Mesenchymal stem cell (in vitro differentiated cells and primary cell): ENCODE measurements around the gene ATG2A.

Source experiments
- DNase-seq: peaks from one replicate; pipeline ENCODE4 v3.0.0-alpha.2; 2013
- H2AFZ ChIP-seq: one replicate; pipeline ENCODE4 v1.6.1; 2013; ENCODE audit warnings: low read depth, mild to moderate bottlenecking, control low read depth, inconsistent platforms, low read length, moderate library complexity
- H2AK5ac ChIP-seq: 2 replicates; pipeline ENCODE4 v1.6.1; 2013; ENCODE audit warnings: low read length, moderate library complexity, mild to moderate bottlenecking, inconsistent platforms; ENCODE audit not compliant: severe bottlenecking
- H2BK120ac ChIP-seq: one replicate; pipeline ENCODE4 v1.6.1; 2013; ENCODE audit warnings: low read depth, mild to moderate bottlenecking, inconsistent platforms, low read length, moderate library complexity
- H2BK12ac ChIP-seq, 2 experiments: one replicate each; pipeline ENCODE4 v1.6.1; 2013; ENCODE audit warnings: inconsistent platforms in 2 of 2, low read length in 2 of 2, mild to moderate bottlenecking in 2 of 2, moderate library complexity in 2 of 2, control low read depth in 1 of 2
- H2BK15ac ChIP-seq: one replicate; pipeline ENCODE4 v1.6.1; 2013; ENCODE audit warnings: mild to moderate bottlenecking, low read depth, inconsistent platforms; ENCODE audit not compliant: poor library complexity, severe bottlenecking
- H2BK5ac ChIP-seq: 2 replicates; pipeline ENCODE4 v1.6.1; 2013; ENCODE audit warnings: low read depth, mild to moderate bottlenecking, low read length, control low read depth, inconsistent platforms; ENCODE audit not compliant: poor library complexity, severe bottlenecking
- H3K14ac ChIP-seq, 2 experiments: one replicate each; pipeline ENCODE4 v1.6.1; 2013; ENCODE audit warnings: inconsistent platforms in 2 of 2, low read length in 2 of 2, control low read depth in 1 of 2, mild to moderate bottlenecking in 1 of 2, moderate library complexity in 1 of 2
- H3K18ac ChIP-seq, 2 experiments: one replicate each; pipeline ENCODE4 v1.6.1; 2013; ENCODE audit warnings: inconsistent platforms in 2 of 2, low read length in 2 of 2, control low read depth in 1 of 2, low read depth in 1 of 2, mild to moderate bottlenecking in 1 of 2
- H3K23ac ChIP-seq, 2 experiments: one replicate each; pipeline ENCODE4 v1.6.1; 2013; ENCODE audit warnings: inconsistent platforms in 2 of 2, low read length in 2 of 2, mild to moderate bottlenecking in 2 of 2, moderate library complexity in 2 of 2, control low read depth in 1 of 2
- H3K27ac ChIP-seq: 2 replicates; pipeline ENCODE4 v1.5.1; 2013; ENCODE audit warnings: mild to moderate bottlenecking, moderate library complexity, low read length, control low read depth, inconsistent platforms; ENCODE audit not compliant: poor library complexity, severe bottlenecking
- H3K27me3 ChIP-seq, 2 experiments: 2 replicates each; pipeline versions ENCODE4 v1.6.1 to v1.7.0; 2013; ENCODE audit warnings: low read length in 2 of 2, mild to moderate bottlenecking in 2 of 2, moderate library complexity in 2 of 2, control low read depth in 1 of 2, inconsistent platforms in 1 of 2; ENCODE audit not compliant: control insufficient read depth in 1 of 2, insufficient read depth in 1 of 2
- H3K36me3 ChIP-seq, 2 experiments: 2 replicates each; pipeline versions ENCODE4 v1.6.1 to v1.7.0; 2013; ENCODE audit warnings: low read length in 2 of 2, control low read depth in 1 of 2, inconsistent platforms in 1 of 2, low read depth in 1 of 2, mild to moderate bottlenecking in 1 of 2; ENCODE audit not compliant: insufficient read depth in 2 of 2, control insufficient read depth in 1 of 2
- H3K4ac ChIP-seq, 2 experiments: one replicate each; pipeline ENCODE4 v1.6.1; 2013; ENCODE audit warnings: inconsistent platforms in 2 of 2, low read length in 2 of 2, mild to moderate bottlenecking in 2 of 2, moderate library complexity in 2 of 2, control low read depth in 1 of 2, low read depth in 1 of 2
- H3K4me1 ChIP-seq: 2 replicates; pipeline ENCODE4 v1.6.1; 2013; ENCODE audit warnings: low read depth, low read length, control low read depth; ENCODE audit not compliant: control insufficient read depth, insufficient read depth
- H3K4me2 ChIP-seq: 2 replicates; pipeline ENCODE4 v1.6.1; 2013; ENCODE audit warnings: low read length, mild to moderate bottlenecking, inconsistent platforms; ENCODE audit not compliant: poor library complexity, severe bottlenecking
- H3K4me3 ChIP-seq, 2 experiments: 2 replicates each; pipeline versions ENCODE4 v1.5.1 to v1.7.0; 2013; ENCODE audit warnings: low read length in 2 of 2, mild to moderate bottlenecking in 2 of 2, control low read depth in 1 of 2, low read depth in 1 of 2; ENCODE audit not compliant: insufficient read depth in 1 of 2
- H3K79me1 ChIP-seq: replicated peaks from 2 replicates; pipeline ENCODE4 v1.6.1; 2013; ENCODE audit warnings: mild to moderate bottlenecking, control low read depth, low read length, inconsistent platforms; ENCODE audit not compliant: poor library complexity, severe bottlenecking
- H3K9ac ChIP-seq: 2 replicates; pipeline ENCODE4 v1.7.0; 2013; ENCODE audit warnings: mild to moderate bottlenecking, low read length, moderate library complexity
- H3K9me3 ChIP-seq: 2 replicates; pipeline ENCODE4 v1.7.0; 2013; ENCODE audit warnings: mild to moderate bottlenecking, low read length; ENCODE audit not compliant: control insufficient read depth
- H4K8ac ChIP-seq: one replicate; pipeline ENCODE4 v1.6.1; 2013; ENCODE audit warnings: inconsistent platforms, mild to moderate bottlenecking, low read length, moderate library complexity
- H4K91ac ChIP-seq: one replicate; pipeline ENCODE4 v1.6.1; 2013; ENCODE audit warnings: mild to moderate bottlenecking, low read length, inconsistent platforms
- WGBS: methylation state at CpG from one replicate; pipeline ENCODE4 v1.1.7; 2013; ENCODE audit warnings: mixed read lengths; 5-methylcytosine and 5-hydroxymethylcytosine counted together

Gene ATG2A

DNA sequence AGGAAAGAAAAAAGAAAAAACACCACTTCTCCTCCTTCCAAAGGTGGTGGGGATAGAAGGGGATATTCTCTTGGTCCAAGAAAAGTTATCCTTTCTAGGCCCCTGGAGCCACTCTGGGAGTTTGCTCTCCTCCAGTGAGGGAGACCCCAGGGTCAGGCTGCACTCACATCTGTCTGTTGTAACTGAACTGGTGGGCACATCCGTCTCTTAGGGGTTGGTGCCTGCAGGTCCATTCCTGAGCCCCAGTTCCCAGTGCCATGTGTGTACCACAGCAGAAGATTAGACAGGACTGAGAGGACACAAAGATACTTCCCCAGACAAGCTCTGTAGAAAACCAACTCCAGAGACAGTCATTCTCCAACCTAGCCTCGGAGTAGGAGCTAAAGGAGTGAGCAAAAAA, 3.1 kb upstream of the ATG2A start:
- no peak overlapping the region for H3K4ac ChIP-seq
- no peak overlapping the region for H2BK12ac ChIP-seq
- H2BK5ac ChIP-seq: no peak overlapping the region
- WGBS: 77% methylated on average over 2 of the region's 2 CpGs
- no peak overlapping the region for H3K23ac ChIP-seq
- no peak overlapping the region for H2AFZ ChIP-seq
- no peak overlapping the region for H3K4me2 ChIP-seq
- no peak overlapping the region for H3K18ac ChIP-seq
- no peak overlapping the region for H2BK15ac ChIP-seq
- peaks cover 19% of the 10 kb centered on the region for H3K79me1 ChIP-seq
- H3K14ac ChIP-seq: no peak overlapping the region
- H3K27me3 ChIP-seq: no peaks in the 10 kb centered on the region
- no peak overlapping the region for H4K91ac ChIP-seq
- no peak overlapping the region for H3K27ac ChIP-seq
- DNase-seq: no peak
- H2AK5ac ChIP-seq: no peak overlapping the region
- no peak overlapping the region for H4K8ac ChIP-seq
- no peaks in the 10 kb centered on the region for H3K9me3 ChIP-seq
- H3K4me1 ChIP-seq: peaks cover 24% of the 10 kb centered on the region
- no peaks in the 10 kb centered on the region for H3K36me3 ChIP-seq
- no peak overlapping the region for H3K4me3 ChIP-seq
- no peak overlapping the region for H3K9ac ChIP-seq
- H2BK120ac ChIP-seq: no peak overlapping the region

DNA sequence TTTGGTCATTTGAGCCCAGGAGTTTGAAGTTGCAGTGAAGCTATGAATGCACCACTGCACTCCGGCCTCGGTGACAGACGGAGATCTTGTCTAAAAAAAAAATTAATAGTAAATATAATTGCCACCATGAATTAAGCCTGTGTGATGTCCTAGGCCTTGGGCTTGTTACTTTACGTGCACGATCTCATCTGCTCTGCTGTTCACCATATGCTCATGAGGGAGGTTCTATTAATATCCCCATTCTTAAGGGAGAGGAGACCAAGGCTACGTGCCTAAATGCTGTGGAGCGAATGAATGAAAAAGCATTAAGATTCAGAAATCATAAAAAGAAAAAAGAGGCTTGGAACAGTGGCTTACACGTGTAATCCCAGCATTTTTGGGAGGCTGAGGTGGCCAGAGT, 2.6 kb upstream of the ATG2A start:
- H3K4me2 ChIP-seq: no peak overlapping the region
- H4K8ac ChIP-seq: no peak overlapping the region
- H2BK12ac ChIP-seq: no peak overlapping the region
- H3K9ac ChIP-seq: no peak overlapping the region
- peaks cover 25% of the 10 kb centered on the region for H3K4me1 ChIP-seq
- no peak overlapping the region for H2BK15ac ChIP-seq
- H2BK5ac ChIP-seq: no peak overlapping the region
- no peak overlapping the region for H3K23ac ChIP-seq
- H3K79me1 ChIP-seq: peaks cover 18% of the 10 kb centered on the region
- no peaks in the 10 kb centered on the region for H3K36me3 ChIP-seq
- no peak overlapping the region for H3K27ac ChIP-seq
- no peak overlapping the region for H3K4me3 ChIP-seq
- H3K18ac ChIP-seq: no peak overlapping the region
- H3K4ac ChIP-seq: no peak overlapping the region
- no peaks in the 10 kb centered on the region for H3K27me3 ChIP-seq
- WGBS: 87% methylated on average over 5 of the region's 8 CpGs
- DNase-seq: no peak
- no peak overlapping the region for H2AFZ ChIP-seq
- H3K9me3 ChIP-seq: no peaks in the 10 kb centered on the region
- H2BK120ac ChIP-seq: no peak overlapping the region
- no peak overlapping the region for H2AK5ac ChIP-seq
- H4K91ac ChIP-seq: no peak overlapping the region
- no peak overlapping the region for H3K14ac ChIP-seq

DNA sequence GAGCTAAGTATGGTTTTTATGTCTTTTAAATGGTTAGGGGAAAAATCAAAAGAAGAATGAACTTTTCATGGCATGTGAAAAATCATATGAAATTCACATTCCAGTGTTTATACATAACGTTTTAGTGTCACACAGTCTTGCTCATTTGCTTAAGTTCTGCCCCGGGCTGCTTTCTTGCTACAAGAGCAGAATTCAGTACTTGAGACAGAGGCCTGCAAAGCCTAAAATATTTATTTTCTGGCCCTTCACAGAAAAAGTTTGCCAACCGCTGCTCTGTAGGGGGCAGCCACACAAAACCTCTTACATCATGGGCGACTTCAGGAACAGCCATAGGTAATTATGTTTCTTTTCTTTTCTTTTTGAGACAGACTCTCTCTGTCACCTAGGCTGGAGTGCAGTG, 1.0 kb upstream of the ATG2A start:
- WGBS: 22% methylated on average over 4 of the region's 4 CpGs
- no peak overlapping the region for H4K91ac ChIP-seq

DNA sequence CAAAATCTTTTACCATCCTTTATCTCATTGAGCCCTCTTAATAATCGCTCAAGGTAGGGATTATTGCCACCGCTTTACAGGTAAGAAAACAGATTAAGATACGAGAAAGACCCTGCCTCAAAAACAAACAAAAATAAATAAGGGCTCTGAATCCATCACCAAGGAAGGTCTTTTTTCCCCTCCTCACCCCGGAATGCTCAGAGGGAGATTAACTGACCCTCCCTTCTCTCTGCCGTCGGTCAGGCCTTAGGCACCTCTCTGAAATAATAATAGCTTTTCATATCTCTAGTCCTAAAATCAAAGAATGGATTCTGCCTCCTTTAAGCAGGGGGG, 620 bp upstream of the ATG2A start:
- Histone ChIP-seq H2AK5ac (no peak overlapping the region), H4K8ac (no peak overlapping the region), H3K14ac (no peak overlapping the region), H2BK15ac (no peak overlapping the region), H2BK120ac (no peak overlapping the region), H3K9me3 (no peaks in the 10 kb centered on the region), H2BK5ac (no peak overlapping the region), H2BK12ac (no peak overlapping the region), H3K4me2 (peak overlapping the region; percentile 65), H3K27me3 (no peaks in the 10 kb centered on the region), H3K23ac (no peak overlapping the region), H3K4me3 (peak overlapping the region in 1 of 2 experiments; percentile 80), H3K79me1 (peaks cover 26% of the 10 kb centered on the region), H3K18ac (no peak overlapping the region), H4K91ac (no peak overlapping the region), H3K9ac (peak overlapping the region; percentile 93), H3K4me1 (peaks cover 16% of the 10 kb centered on the region), H3K36me3 (peaks cover 19% of the 10 kb centered on the region in 2 experiments), H2AFZ (no peak overlapping the region), H3K4ac (no peak overlapping the region), H3K27ac (peak overlapping the region; percentile 75)
- DNase-seq: no peak
- WGBS: 14% methylated on average over 4 of the region's 6 CpGs

More for the DNA sequence above, 1.0 kb upstream of the ATG2A start:
- Histone ChIP-seq H3K27ac (peak overlapping the region; percentile 75), H3K14ac (no peak overlapping the region), H3K36me3 (peaks cover 15% of the 10 kb centered on the region in 2 experiments), H3K23ac (no peak overlapping the region), H2AFZ (no peak overlapping the region), H3K79me1 (peaks cover 26% of the 10 kb centered on the region), H2BK15ac (no peak overlapping the region), H2BK120ac (no peak overlapping the region), H3K4me3 (peak overlapping the region in 1 of 2 experiments; percentile 80), H3K27me3 (no peaks in the 10 kb centered on the region), H3K4me1 (peaks cover 16% of the 10 kb centered on the region), H2BK12ac (no peak overlapping the region), H3K9me3 (no peaks in the 10 kb centered on the region), H3K4ac (no peak overlapping the region), H4K8ac (no peak overlapping the region), H3K4me2 (peak overlapping the region; percentile 65), H2BK5ac (no peak overlapping the region), H3K18ac (no peak overlapping the region), H2AK5ac (no peak overlapping the region), H3K9ac (peak overlapping the region; percentile 93)
- peak; percentile 68 for DNase-seq
